ENCODE results near the gene RPIA.

Gene RPIA

GRCh38 chr2:88751768-88752167 lies 60.3 kb downstream of the RPIA start:
- H2BK5ac ChIP-seq (ENCODE audit: low read length) = no peak overlapping the region
- no CpG with 5 or more reads among the region's 3 CpGs for WGBS (ENCODE audit: extremely low coverage, insufficient coverage, low lambda C conversion rate)
- H3K27ac ChIP-seq (ENCODE audit: low read depth, low read length) = no peak overlapping the region
- H3K9ac ChIP-seq (ENCODE audit: low read length) = no peak overlapping the region
- no peak overlapping the region for H4K8ac ChIP-seq (ENCODE audit: low read depth, low read length)
- no peak overlapping the region for H3K4ac ChIP-seq (ENCODE audit: low read depth, low read length)
- H3K4me1 ChIP-seq (ENCODE audit: control insufficient read depth, low read depth, low read length) = no peaks in the 10 kb centered on the region
- no peak overlapping the region for H3K4me2 ChIP-seq (ENCODE audit: low read length)
- no peak overlapping the region for H2BK120ac ChIP-seq (ENCODE audit: low read depth, low read length)
- no peak overlapping the region for H4K5ac ChIP-seq (ENCODE audit: low read length)
- no peak overlapping the region for H2AK5ac ChIP-seq (ENCODE audit: low read length)
- H2BK15ac ChIP-seq (replicated peaks; ENCODE audit: low read depth) = no peak overlapping the region
- no peak overlapping the region for H3K4me3 ChIP-seq (ENCODE audit: low read length)
- DNase-seq = no peak
- no peaks in the 10 kb centered on the region for H3K27me3 ChIP-seq (ENCODE audit: insufficient read depth, low read length, poor library complexity)
- H3K79me1 ChIP-seq (ENCODE audit: low read length) = no peaks in the 10 kb centered on the region
- no peak overlapping the region for H3K23ac ChIP-seq (ENCODE audit: low read length)
- no peak overlapping the region for H3K18ac ChIP-seq (ENCODE audit: low read length)
- no peaks in the 10 kb centered on the region for H3K79me2 ChIP-seq (ENCODE audit: control insufficient read depth, insufficient read depth, low read length)
- no peak overlapping the region for H3K56ac ChIP-seq (ENCODE audit: low read length)
- peaks cover 1% of the 10 kb centered on the region for H3K36me3 ChIP-seq (ENCODE audit: control insufficient read depth, insufficient read depth, low read length)

DNA sequence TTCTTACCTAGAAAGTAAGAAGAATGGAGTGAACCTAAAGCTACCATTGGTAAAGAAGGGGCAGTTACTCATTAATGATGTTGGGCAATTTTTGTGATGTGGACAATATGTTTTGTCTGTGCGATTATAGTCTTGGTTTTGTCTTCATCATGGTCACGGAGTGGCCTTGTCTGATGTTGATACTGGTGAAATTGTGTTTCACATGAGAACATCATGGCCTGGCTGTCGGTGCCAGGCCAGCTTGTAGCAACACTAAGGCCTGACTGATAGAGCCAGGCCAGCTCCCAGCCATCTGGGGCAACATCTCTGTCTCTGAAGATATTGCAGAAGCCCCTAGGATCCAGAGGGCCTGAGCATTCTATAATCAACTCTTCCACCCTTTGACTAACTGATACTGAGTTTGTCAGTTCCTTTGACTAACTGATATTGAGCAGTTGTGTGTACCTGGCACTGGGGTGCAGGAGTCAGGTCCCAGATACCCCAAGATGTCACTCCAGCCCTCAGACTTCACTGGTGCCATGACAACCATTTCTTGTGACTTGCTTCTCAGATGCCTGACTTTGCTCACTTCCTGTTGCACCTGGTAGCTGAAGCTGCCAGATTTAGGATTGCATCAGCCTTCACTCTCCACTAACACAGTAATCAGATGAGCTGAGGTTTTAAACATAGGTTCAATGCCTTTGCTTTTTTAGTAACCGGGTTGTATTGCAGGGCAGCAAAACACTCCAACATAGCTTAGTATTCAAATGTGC lies 62.5 kb downstream of the RPIA start:
- H3K4me1 ChIP-seq (ENCODE audit: control insufficient read depth, low read depth, low read length) = no peaks in the 10 kb centered on the region
- no CpG with 5 or more reads among the region's 4 CpGs for WGBS (ENCODE audit: extremely low coverage, insufficient coverage, low lambda C conversion rate)
- H3K79me2 ChIP-seq (ENCODE audit: control insufficient read depth, insufficient read depth, low read length) = no peaks in the 10 kb centered on the region
- no peak overlapping the region for H3K56ac ChIP-seq (ENCODE audit: low read length)
- no peak overlapping the region for H3K18ac ChIP-seq (ENCODE audit: low read length)
- H3K27ac ChIP-seq (ENCODE audit: low read depth, low read length) = no peak overlapping the region
- DNase-seq = peak; percentile 63
- no peaks in the 10 kb centered on the region for H3K27me3 ChIP-seq (ENCODE audit: insufficient read depth, low read length, poor library complexity)
- H4K5ac ChIP-seq (ENCODE audit: low read length) = no peak overlapping the region
- H3K36me3 ChIP-seq (ENCODE audit: control insufficient read depth, insufficient read depth, low read length) = peaks cover 1% of the 10 kb centered on the region
- H2AK5ac ChIP-seq (ENCODE audit: low read length) = no peak overlapping the region
- H3K9ac ChIP-seq (ENCODE audit: low read length) = no peak overlapping the region
- no peak overlapping the region for H2BK15ac ChIP-seq (replicated peaks; ENCODE audit: low read depth)
- H3K23ac ChIP-seq (ENCODE audit: low read length) = no peak overlapping the region
- no peak overlapping the region for H3K4me2 ChIP-seq (ENCODE audit: low read length)
- H2BK120ac ChIP-seq (ENCODE audit: low read depth, low read length) = no peak overlapping the region
- no peak overlapping the region for H3K4ac ChIP-seq (ENCODE audit: low read depth, low read length)
- no peak overlapping the region for H4K8ac ChIP-seq (ENCODE audit: low read depth, low read length)
- H2BK5ac ChIP-seq (ENCODE audit: low read length) = no peak overlapping the region
- no peak overlapping the region for H3K4me3 ChIP-seq (ENCODE audit: low read length)
- no peaks in the 10 kb centered on the region for H3K79me1 ChIP-seq (ENCODE audit: low read length)

DNA sequence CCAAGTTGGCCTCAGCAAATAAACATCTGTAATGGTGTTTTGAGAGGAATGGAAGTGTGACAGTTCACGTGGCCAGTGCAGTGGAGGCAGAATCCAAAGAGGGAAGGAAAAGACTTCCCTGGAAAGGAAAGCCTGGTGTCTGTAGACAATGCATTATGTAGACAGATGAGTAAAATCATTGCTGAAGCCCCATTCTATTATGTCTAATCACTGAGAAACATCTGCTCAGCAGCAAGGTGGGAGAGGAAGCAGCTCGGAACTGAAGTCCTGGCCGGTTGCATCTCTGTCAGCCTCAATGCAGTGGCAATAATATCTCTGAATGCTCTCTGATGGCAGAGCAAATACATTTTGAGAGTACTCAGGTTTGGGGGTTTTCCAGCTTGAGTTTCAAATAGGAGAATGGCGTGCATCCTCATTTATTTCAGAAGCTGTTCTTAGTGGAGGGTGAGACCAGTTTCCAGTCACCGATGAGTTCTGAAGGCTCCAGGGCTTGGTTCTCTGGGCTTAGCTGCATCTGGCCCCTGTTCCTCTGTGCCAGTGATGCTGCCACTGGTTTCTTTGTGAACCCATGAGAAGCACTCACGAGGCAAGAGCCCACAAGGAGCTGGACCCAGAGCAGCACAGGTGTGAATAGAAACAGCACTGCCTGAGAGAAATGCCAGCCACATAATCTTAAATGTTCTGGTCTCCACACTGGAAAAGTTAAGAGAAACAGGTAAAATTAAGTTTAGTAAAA lies 63.3 kb downstream of the RPIA start:
- Histone ChIP-seq H2BK5ac (ENCODE audit: low read length) (no peak overlapping the region), H2BK15ac (replicated peaks; ENCODE audit: low read depth) (no peak overlapping the region), H2AK5ac (ENCODE audit: low read length) (no peak overlapping the region), H3K27me3 (ENCODE audit: insufficient read depth, low read length, poor library complexity) (no peaks in the 10 kb centered on the region), H3K4me3 (ENCODE audit: low read length) (no peak overlapping the region), H2BK120ac (ENCODE audit: low read depth, low read length) (no peak overlapping the region), H3K36me3 (ENCODE audit: control insufficient read depth, insufficient read depth, low read length) (peaks cover 1% of the 10 kb centered on the region), H3K9ac (ENCODE audit: low read length) (no peak overlapping the region), H3K79me1 (ENCODE audit: low read length) (no peaks in the 10 kb centered on the region), H3K4me2 (ENCODE audit: low read length) (no peak overlapping the region), H4K5ac (ENCODE audit: low read length) (no peak overlapping the region), H3K4ac (ENCODE audit: low read depth, low read length) (no peak overlapping the region), H3K23ac (ENCODE audit: low read length) (no peak overlapping the region), H3K18ac (ENCODE audit: low read length) (no peak overlapping the region), H4K8ac (ENCODE audit: low read depth, low read length) (no peak overlapping the region), H3K27ac (ENCODE audit: low read depth, low read length) (no peak overlapping the region), H3K4me1 (ENCODE audit: control insufficient read depth, low read depth, low read length) (no peaks in the 10 kb centered on the region), H3K79me2 (ENCODE audit: control insufficient read depth, insufficient read depth, low read length) (no peaks in the 10 kb centered on the region), H3K56ac (ENCODE audit: low read length) (no peak overlapping the region)
- no peak for DNase-seq
- no CpG with 5 or more reads among the region's 6 CpGs for WGBS (ENCODE audit: extremely low coverage, insufficient coverage, low lambda C conversion rate)

GRCh38 chr2:88755836-88756235 lies 64.4 kb downstream of the RPIA start:
- Histone ChIP-seq H3K79me2 (ENCODE audit: control insufficient read depth, insufficient read depth, low read length) (no peaks in the 10 kb centered on the region), H3K4ac (ENCODE audit: low read depth, low read length) (no peak overlapping the region), H3K18ac (ENCODE audit: low read length) (no peak overlapping the region), H3K36me3 (ENCODE audit: control insufficient read depth, insufficient read depth, low read length) (no peaks in the 10 kb centered on the region), H2AK5ac (ENCODE audit: low read length) (no peak overlapping the region), H3K4me2 (ENCODE audit: low read length) (no peak overlapping the region), H3K23ac (ENCODE audit: low read length) (no peak overlapping the region), H2BK5ac (ENCODE audit: low read length) (no peak overlapping the region), H3K27me3 (ENCODE audit: insufficient read depth, low read length, poor library complexity) (no peaks in the 10 kb centered on the region), H3K56ac (ENCODE audit: low read length) (no peak overlapping the region), H3K79me1 (ENCODE audit: low read length) (no peaks in the 10 kb centered on the region), H3K4me1 (ENCODE audit: control insufficient read depth, low read depth, low read length) (no peaks in the 10 kb centered on the region), H2BK15ac (replicated peaks; ENCODE audit: low read depth) (no peak overlapping the region), H3K27ac (ENCODE audit: low read depth, low read length) (no peak overlapping the region), H2BK120ac (ENCODE audit: low read depth, low read length) (no peak overlapping the region), H4K8ac (ENCODE audit: low read depth, low read length) (no peak overlapping the region), H4K5ac (ENCODE audit: low read length) (no peak overlapping the region), H3K9ac (ENCODE audit: low read length) (no peak overlapping the region), H3K4me3 (ENCODE audit: low read length) (no peak overlapping the region)
- no CpG with 5 or more reads among the region's 3 CpGs for WGBS (ENCODE audit: extremely low coverage, insufficient coverage, low lambda C conversion rate)
- DNase-seq = no peak

- H3K27me3 ChIP-seq (ENCODE audit: insufficient read depth, low read length, poor library complexity) = no peaks in the 10 kb centered on the region
- H3K4me3 ChIP-seq (ENCODE audit: low read length) = no peak overlapping the region
These were observed 65.6 kb downstream of the RPIA start for GRCh38 chr2:88757025-88757424.

More at GRCh38 chr2:88757025-88757424, 65.6 kb downstream of the RPIA start:
- H2BK15ac ChIP-seq (replicated peaks; ENCODE audit: low read depth) = no peak overlapping the region
- no peak overlapping the region for H3K18ac ChIP-seq (ENCODE audit: low read length)
- no peak overlapping the region for H3K27ac ChIP-seq (ENCODE audit: low read depth, low read length)
- no peak overlapping the region for H4K8ac ChIP-seq (ENCODE audit: low read depth, low read length)
- no peaks in the 10 kb centered on the region for H3K79me1 ChIP-seq (ENCODE audit: low read length)
- no peak overlapping the region for H2BK120ac ChIP-seq (ENCODE audit: low read depth, low read length)
- no CpG with 5 or more reads among the region's 8 CpGs for WGBS (ENCODE audit: extremely low coverage, insufficient coverage, low lambda C conversion rate)
- H2BK5ac ChIP-seq (ENCODE audit: low read length) = no peak overlapping the region
- H3K79me2 ChIP-seq (ENCODE audit: control insufficient read depth, insufficient read depth, low read length) = no peaks in the 10 kb centered on the region
- H3K4ac ChIP-seq (ENCODE audit: low read depth, low read length) = no peak overlapping the region
- H3K4me2 ChIP-seq (ENCODE audit: low read length) = no peak overlapping the region
- H4K5ac ChIP-seq (ENCODE audit: low read length) = no peak overlapping the region
- no peak for DNase-seq
- H3K9ac ChIP-seq (ENCODE audit: low read length) = no peak overlapping the region
- H3K36me3 ChIP-seq (ENCODE audit: control insufficient read depth, insufficient read depth, low read length) = no peaks in the 10 kb centered on the region
- no peak overlapping the region for H3K23ac ChIP-seq (ENCODE audit: low read length)
- H3K56ac ChIP-seq (ENCODE audit: low read length) = no peak overlapping the region
- H3K4me1 ChIP-seq (ENCODE audit: control insufficient read depth, low read depth, low read length) = no peaks in the 10 kb centered on the region
- H2AK5ac ChIP-seq (ENCODE audit: low read length) = no peak overlapping the region
